Glomerular visceral epithelial cell (primary cell): ENCODE results near the gene LHPP.

Experiments used
- DNase-seq: peaks from one replicate; pipeline ENCODE4 v3.0.0-alpha.2; 2016; ENCODE audit errors: extremely low spot score

Gene LHPP

GRCh38 chr10:124642088-124642710 lies 180.6 kb downstream of the LHPP start:
- DNase-seq: no peak

GRCh38 chr10:124643330-124644009 lies 181.8 kb downstream of the LHPP start:
- no peak for DNase-seq

GRCh38 chr10:124644236-124644635 lies 182.6 kb downstream of the LHPP start:
- no peak for DNase-seq

GRCh38 chr10:124644771-124645415 lies 183.3 kb downstream of the LHPP start:
- no peak for DNase-seq

- no peak for DNase-seq
Observed at GRCh38 chr10:124645467-124646095, 184.0 kb downstream of the LHPP start.

- peak; percentile 35 for DNase-seq
Observed at GRCh38 chr10:124646483-124647352, 185.1 kb downstream of the LHPP start.

GRCh38 chr10:124647421-124648130 lies 186.0 kb downstream of the LHPP start:
- no peak for DNase-seq

- no peak for DNase-seq
Observed at GRCh38 chr10:124648131-124648475, 186.5 kb downstream of the LHPP start.

GRCh38 chr10:124648738-124649137 lies 187.1 kb downstream of the LHPP start:
- DNase-seq: peak; percentile 60

GRCh38 chr10:124649214-124649613 lies 187.6 kb downstream of the LHPP start:
- no peak for DNase-seq

- no peak for DNase-seq
Observed at GRCh38 chr10:124650263-124650662, 188.6 kb downstream of the LHPP start.

GRCh38 chr10:124650820-124651401 lies 189.3 kb downstream of the LHPP start:
- no peak for DNase-seq

- no peak for DNase-seq
Observed at GRCh38 chr10:124651402-124651891, 189.8 kb downstream of the LHPP start.

- no peak for DNase-seq
Observed at GRCh38 chr10:124652200-124652599, 190.6 kb downstream of the LHPP start.

GRCh38 chr10:124652701-124653100 lies 191.1 kb downstream of the LHPP start:
- DNase-seq: no peak

GRCh38 chr10:124653311-124653710 lies 191.7 kb downstream of the LHPP start:
- no peak for DNase-seq

GRCh38 chr10:124653811-124654651 lies 192.4 kb downstream of the LHPP start:
- no peak for DNase-seq

- DNase-seq: no peak
Observed at GRCh38 chr10:124654686-124655085, 193.1 kb downstream of the LHPP start.
